ENCODE data around the gene RYR2.

Gene RYR2

GRCh38 chr1:237745545-237745944, 703.6 kb downstream of the RYR2 start:
- DNase-seq = no peak

- DNase-seq = no peak
Measured at GRCh38 chr1:237748171-237748960, 706.4 kb downstream of the RYR2 start.

GRCh38 chr1:237749122-237749521, 707.1 kb downstream of the RYR2 start:
- no peak for DNase-seq

DNA sequence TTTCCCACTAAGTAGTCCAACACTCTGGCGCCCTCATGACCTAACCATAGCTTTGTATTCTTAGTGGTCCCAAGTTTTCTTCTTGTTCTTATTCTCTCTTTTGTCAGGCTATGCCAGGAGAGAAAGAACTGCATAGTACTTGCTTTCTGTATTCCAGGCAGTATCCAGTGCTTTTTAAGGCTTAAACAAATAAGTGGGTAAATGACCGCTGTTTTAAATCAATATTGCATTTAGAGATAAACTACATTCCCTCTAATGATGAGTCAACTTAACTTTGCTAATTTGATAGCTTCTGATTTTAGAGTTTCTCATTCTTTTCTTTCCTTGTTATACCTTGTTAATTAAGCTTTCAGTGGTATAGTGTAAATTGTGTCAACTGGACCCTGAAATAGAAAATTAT, 709.1 kb downstream of the RYR2 start:
- no peak for DNase-seq

- DNase-seq = no peak
Measured at GRCh38 chr1:237754627-237755026, 712.6 kb downstream of the RYR2 start.

DNA sequence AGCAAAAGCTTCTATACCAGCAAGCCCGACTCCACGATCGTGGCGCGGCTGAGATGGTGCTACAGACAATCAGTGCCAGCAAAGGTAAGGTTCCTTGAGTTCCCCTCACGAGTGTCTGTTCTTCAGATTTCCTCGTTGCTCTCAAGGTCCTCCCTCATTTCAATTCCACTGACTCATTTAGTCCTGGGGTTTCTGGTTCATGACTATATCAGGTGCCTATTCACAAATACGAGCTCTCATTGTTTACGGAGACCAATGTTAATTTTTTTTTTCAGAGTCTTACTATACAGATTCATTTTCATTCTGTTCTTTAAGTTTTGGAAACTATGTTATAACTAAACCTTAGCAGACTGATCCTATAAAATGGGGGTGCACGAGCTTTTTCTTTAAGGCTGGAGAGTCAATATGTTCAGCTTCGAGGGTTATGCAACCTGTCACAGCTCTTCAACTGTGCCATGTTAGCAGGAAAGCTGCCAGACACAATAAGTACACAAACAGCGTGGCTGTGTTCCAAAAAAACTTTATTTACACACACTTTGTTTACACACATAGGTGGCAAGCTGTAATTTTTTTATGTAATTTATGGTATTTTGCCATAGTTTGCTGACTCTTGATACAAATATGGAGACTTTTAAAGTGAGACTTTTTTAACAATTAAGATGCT, 714.5 kb downstream of the RYR2 start:
- no peak for DNase-seq

GRCh38 chr1:237759377-237759776, 717.4 kb downstream of the RYR2 start:
- DNase-seq = no peak

GRCh38 chr1:237760951-237761350, 719.0 kb downstream of the RYR2 start:
- no peak for DNase-seq

- no peak for DNase-seq
Measured at GRCh38 chr1:237763137-237763536, 721.2 kb downstream of the RYR2 start.

- no peak for DNase-seq
Measured at GRCh38 chr1:237763751-237764150, 721.8 kb downstream of the RYR2 start.

DNA sequence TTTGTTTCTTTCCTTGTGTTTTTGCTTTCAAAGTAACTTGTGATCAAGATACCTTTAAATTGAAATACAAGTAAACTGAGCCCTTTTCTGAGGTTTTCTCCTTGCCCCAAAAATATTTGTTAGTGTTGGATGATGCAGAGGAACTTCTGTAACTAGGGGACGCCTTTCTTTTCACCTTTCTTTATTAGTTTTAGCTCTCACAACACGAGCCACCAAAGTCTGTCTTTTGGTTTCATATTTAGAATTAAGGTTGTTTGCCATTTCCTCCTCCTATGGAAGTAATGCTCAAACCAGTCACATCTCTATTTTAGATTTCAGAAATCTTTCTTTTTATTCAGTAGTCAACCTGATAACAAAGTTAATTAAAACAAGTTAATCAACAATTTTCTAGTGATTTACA, 727.9 kb downstream of the RYR2 start:
- no peak for DNase-seq

DNA sequence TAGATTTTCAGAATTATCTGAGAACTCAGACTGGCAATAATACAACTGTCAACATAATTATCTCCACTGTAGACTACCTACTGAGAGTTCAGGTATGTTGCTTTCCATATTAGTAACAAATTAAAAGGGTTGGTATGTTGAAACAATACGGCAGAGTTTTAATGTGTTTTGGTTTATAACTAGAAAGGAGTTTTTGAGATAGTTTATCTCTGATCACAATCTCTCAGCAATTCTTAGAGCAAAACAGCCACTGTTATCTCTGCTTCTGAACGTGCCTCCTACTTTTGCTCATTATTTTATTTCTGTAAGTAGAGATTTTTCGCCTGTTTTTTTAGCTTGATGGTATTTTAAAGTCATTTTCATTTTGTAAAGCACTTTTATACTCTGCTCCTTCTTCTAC, 730.0 kb downstream of the RYR2 start:
- DNase-seq = no peak

DNA sequence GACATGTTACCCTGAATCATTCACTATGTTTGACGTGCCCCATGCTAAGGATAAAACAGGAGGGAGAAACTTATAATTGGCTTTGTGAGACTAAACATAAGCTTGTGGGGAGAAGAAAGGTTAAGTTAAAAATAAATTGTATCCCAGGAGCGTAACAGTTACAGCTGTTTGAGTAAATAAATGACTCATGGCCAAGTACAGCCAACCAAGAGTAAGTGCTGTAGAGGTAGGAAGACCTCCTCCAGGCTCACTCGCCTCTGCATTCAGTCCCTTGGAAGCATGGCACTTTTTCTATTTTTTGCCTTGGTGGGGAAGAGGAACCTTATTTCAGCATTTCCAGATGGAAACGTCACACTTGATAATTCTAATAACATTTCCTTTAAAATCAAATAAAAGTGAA, 732.3 kb downstream of the RYR2 start:
- DNase-seq = no peak

- DNase-seq = no peak
Measured at GRCh38 chr1:237779356-237779755, 737.4 kb downstream of the RYR2 start.

- no peak for DNase-seq
Measured at GRCh38 chr1:237786066-237786719, 744.2 kb downstream of the RYR2 start.

- DNase-seq = no peak
Measured at GRCh38 chr1:237788069-237788468, 746.1 kb downstream of the RYR2 start.

DNA sequence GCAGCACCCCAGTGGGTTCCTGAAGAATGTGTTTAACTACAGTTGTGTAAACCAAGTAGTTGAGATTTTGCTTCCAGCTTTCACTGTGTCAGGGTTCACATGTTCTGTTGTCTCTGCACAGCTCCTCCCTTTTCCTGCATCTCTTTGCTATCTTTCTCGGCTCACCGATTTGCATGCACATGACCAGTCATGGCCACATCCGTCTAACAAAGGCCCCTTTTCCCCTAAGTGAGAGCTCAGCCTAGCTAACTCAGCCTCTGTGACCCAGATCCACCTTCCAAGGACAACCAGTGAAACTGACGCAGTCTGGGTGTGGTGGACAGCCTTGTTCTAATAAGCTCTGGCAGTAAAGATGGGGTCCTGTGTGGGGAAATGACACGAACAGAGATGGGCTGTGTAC, 747.6 kb downstream of the RYR2 start:
- DNase-seq = no peak

DNA sequence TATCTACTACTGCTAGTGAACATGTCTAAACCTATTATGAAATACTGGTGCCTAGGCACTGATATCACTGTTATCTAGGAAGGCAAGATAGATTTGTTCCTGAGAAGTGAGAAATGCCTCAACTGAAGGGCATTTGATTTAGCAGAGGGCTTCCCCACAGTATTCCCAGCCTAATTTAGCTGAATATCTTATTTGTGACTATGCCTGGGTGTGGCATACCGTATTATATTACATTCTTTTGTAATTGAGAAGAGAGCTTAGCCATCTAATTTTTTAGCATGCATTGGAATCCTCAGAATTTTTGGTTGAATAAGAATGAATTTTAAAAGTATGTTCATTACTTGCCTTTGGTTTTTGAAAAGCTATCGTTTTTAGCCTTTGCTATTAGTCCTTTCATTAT, 749.6 kb downstream of the RYR2 start:
- no peak for DNase-seq

- DNase-seq = no peak
Measured at GRCh38 chr1:237792149-237792548, 750.2 kb downstream of the RYR2 start.

DNA sequence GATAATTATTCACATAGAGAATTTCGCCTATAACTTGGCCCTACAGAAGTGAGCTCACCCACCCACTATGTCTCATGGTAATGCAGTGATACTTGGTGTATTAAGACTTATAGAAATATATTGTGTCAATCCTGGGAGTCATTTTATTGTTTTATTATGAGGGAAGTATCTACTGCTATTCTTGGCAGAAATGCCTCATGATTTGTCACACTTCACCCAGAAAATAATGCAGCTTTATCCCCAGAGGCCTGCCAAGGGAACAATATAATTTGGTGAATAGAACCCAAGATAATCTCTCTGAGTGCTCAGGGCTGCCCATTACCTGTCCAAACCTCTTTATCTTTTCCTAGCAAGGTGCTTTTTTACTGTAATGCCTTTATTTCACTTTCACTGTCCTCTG, 750.7 kb downstream of the RYR2 start:
- no peak for DNase-seq

DNA sequence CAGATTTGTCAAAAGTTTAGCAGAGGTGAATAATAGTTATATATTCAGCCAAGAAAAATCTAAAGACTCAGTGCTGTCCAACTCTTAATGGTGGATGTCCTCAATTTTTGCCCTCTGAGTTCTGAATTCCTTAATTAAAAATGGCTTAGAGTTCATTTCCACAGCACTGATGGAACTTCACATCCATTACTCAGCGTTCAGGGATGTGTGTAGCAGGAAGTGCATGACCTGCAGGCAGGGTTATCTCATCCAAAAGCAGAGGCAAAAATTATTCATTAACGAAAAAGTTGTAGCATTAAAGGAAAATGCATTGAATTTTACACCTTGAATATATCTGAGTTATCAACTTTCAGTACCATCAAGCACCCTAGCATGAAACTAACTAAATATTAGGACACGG, 752.1 kb downstream of the RYR2 start:
- no peak for DNase-seq

DNA sequence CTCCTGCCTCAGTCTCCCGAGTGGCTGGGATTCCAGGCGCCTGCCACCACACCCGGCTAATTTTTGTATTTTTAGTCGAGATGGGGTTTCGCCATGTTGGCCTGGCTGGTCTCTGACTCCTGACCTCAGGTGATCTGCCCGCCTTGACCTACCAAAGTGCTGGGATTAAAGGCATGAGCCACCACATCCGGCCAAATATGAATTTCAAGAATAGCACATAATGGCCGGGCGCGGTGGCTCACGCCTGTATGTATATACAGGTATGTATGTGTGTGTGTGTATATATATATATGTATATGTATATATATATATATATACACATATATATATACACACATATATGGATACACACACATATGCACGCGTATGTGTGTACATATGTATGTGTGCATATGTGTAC, 753.6 kb downstream of the RYR2 start:
- no peak for DNase-seq

- peak; percentile 10 for DNase-seq
Measured at GRCh38 chr1:237799762-237800474, 757.9 kb downstream of the RYR2 start.

All from right kidney (tissue), 1 donor.